H1 (cell line): ENCODE data around the gene SPDYE4. TPM values are rescaled to one million over a fixed set of nuclear protein-coding genes. Genes with fewer than 3 reads are reported as not detected.

Experiments
- ATF3 ChIP-seq: IDR thresholded peaks from 2 replicates; pipeline ENCODE4 v1.6.1; 2011; ENCODE audit warnings: low read depth, mild to moderate bottlenecking, low read length; ENCODE audit not compliant: insufficient read depth
- CHD2 ChIP-seq: IDR thresholded peaks from 2 replicates; pipeline ENCODE4 v1.6.1; 2012; ENCODE audit warnings: low read length, improper control_type of control experiment
- RNF2 ChIP-seq: fragments of 200-900, 300-1000 bp; sonication (generic); IDR thresholded peaks from 2 replicates; pipeline ENCODE4 v1.7.1; 2016; ENCODE audit warnings: borderline replicate concordance, low read depth, mild to moderate bottlenecking, antibody characterized with exemption, low read length; ENCODE audit not compliant: poor library complexity, severe bottlenecking; ENCODE audit errors: missing control alignments
- SAP30 ChIP-seq: fragments of 300-600 bp; sonication (generic); IDR thresholded peaks from 2 replicates; pipeline ENCODE4 v1.7.1; 2012; ENCODE audit warnings: low read length, moderate library complexity, mild to moderate bottlenecking, inconsistent platforms; ENCODE audit not compliant: insufficient read depth, insufficient replicate concordance
- SIX5 ChIP-seq: IDR thresholded peaks from 2 replicates; pipeline ENCODE4 v1.6.1; 2011; ENCODE audit warnings: mild to moderate bottlenecking, low read depth, low read length
- SUZ12 ChIP-seq: fragments of 200-600 bp; sonication (generic); IDR thresholded peaks from 2 replicates; pipeline ENCODE4 v1.6.1; 2012; ENCODE audit warnings: mild to moderate bottlenecking, inconsistent platforms, low read length, moderate library complexity, mixed read lengths
- TAF1 ChIP-seq: IDR thresholded peaks from 2 replicates; pipeline ENCODE4 v1.6.1; 2011; ENCODE audit warnings: mild to moderate bottlenecking, low read depth, low read length
- polyA plus RNA-seq, 7 experiments: library from polyadenylated mRNA; depleted of rRNA in 3 of 7; stranded (reverse) in 5 of 7; unstranded in 2 of 7; fragments of >200 nt in 5 of 7; fragments of 200-250 nt in 2 of 7; gene quantifications; 1 replicate in 5 of 7; 2 replicates in 1 of 7; 4 replicates in 1 of 7; pipeline versions ENCODE4 v1.2.1 to v1.2.3, GENCODE V29; 2011 to 2013; ENCODE audit warnings: missing spikeins in 2 of 7, mixed read lengths in 2 of 7
- total RNA-seq: library from RNA; stranded (reverse); fragmentation: NEBNext Ultra II Directional; extraction: Animal tissue kit (Norgen Biotek cat#: 25700); gene quantifications from 2 replicates; pipeline ENCODE4 v1.2.1, GENCODE V29; 2021

Gene SPDYE4
- total and polyA plus RNA-seq, 2 of the 8 experiments (the other 6 are each of a cell fraction or from before 2014, with no cell fraction given) = not detected

GRCh38 chr17:8791910-8792270 is 33.5 kb upstream of the SPDYE4 start (continued):
- TF ChIP-seq TAF1 = no peak
- no peak for TF ChIP-seq CHD2
- TF ChIP-seq SIX5 = no peak
- no peak for TF ChIP-seq SAP30
- no peak for TF ChIP-seq SUZ12
- TF ChIP-seq RNF2 = no peak
- no peak for TF ChIP-seq ATF3
